Natural killer cell (primary cell): ENCODE results near the gene CCL22. TPM values are rescaled to one million over a fixed set of nuclear protein-coding genes. Genes with fewer than 3 reads are reported as not detected.

ENCODE experiments used
- ATAC-seq, 3 donors: fragments of 150-1000 bp in 2 of 3; fragments of 200-7000 bp in 1 of 3; cut with Tn5 transposase; 1 replicate in 1 of 3; 2 replicates in 2 of 3; pipeline ENCODE4 v1.10.0; 2021; ENCODE audit warnings: mild to moderate bottlenecking in 2 of 3, moderate library complexity in 2 of 3
- DNase-seq, 2 donors: peaks; one replicate each; pipeline versions ENCODE4 v3.0.0 to v3.0.0-alpha.2; 2013 to 2021; ENCODE audit warnings: mixed read lengths in 1 of 2
- H3K27ac ChIP-seq: one replicate; pipeline ENCODE4 v1.5.1; 2013; ENCODE audit warnings: mild to moderate bottlenecking, low read length
- H3K27me3 ChIP-seq: one replicate; pipeline ENCODE4 v1.6.1; 2013; ENCODE audit warnings: low read length; ENCODE audit not compliant: control insufficient read depth, insufficient read depth
- H3K36me3 ChIP-seq: one replicate; pipeline ENCODE4 v1.6.1; 2013; ENCODE audit warnings: low read length; ENCODE audit not compliant: control insufficient read depth, insufficient read depth
- H3K4me1 ChIP-seq: one replicate; pipeline ENCODE4 v1.6.1; 2013; ENCODE audit warnings: low read length; ENCODE audit not compliant: control insufficient read depth, insufficient read depth
- H3K4me3 ChIP-seq: one replicate; pipeline ENCODE4 v1.5.1; 2013; ENCODE audit warnings: low read length
- H3K9me3 ChIP-seq: one replicate; pipeline ENCODE4 v1.6.1; 2013; ENCODE audit warnings: low read length; ENCODE audit not compliant: control insufficient read depth, insufficient read depth
- H3K27ac Mint-ChIP-seq, 2 donors: one replicate each; pipeline ENCODE4 v1.8.0; 2022; ENCODE audit warnings: mild to moderate bottlenecking in 2 of 2, mixed read lengths in 2 of 2, moderate library complexity in 1 of 2
- H3K27me3 Mint-ChIP-seq, 2 donors: one replicate each; pipeline ENCODE4 v1.8.0; 2022; ENCODE audit warnings: low read depth in 2 of 2, mixed read lengths in 2 of 2
- H3K36me3 Mint-ChIP-seq: one replicate; pipeline ENCODE4 v1.8.0; 2022; ENCODE audit warnings: mixed read lengths
- H3K4me1 Mint-ChIP-seq, 2 donors: one replicate each; pipeline ENCODE4 v1.8.0; 2022; ENCODE audit warnings: mixed read lengths in 2 of 2
- H3K4me3 Mint-ChIP-seq: one replicate; pipeline ENCODE4 v1.8.0; 2022; ENCODE audit warnings: mild to moderate bottlenecking, moderate library complexity, mixed read lengths
- H3K9me3 Mint-ChIP-seq, 2 donors: one replicate each; pipeline ENCODE4 v1.8.0; 2022; ENCODE audit warnings: mixed read lengths in 2 of 2
- CTCF ChIP-seq: fragments of 200-600 bp; IDR thresholded peaks from one replicate; pipeline ENCODE4 v1.8.0; 2022; ENCODE audit warnings: antibody characterized with exemption
- WGBS: methylation state at CpG from one replicate; pipeline ENCODE4 v1.1.7; 2013; ENCODE audit warnings: missing lambda C conversion rate; ENCODE audit not compliant: insufficient coverage; 5-methylcytosine and 5-hydroxymethylcytosine counted together
- intact Hi-C: fragments of 100-400 bp; cut with micrococcal nuclease; formaldehyde crosslinking; loops from one replicate; pipeline ENCODE4 v1.14.2; 2022
- total RNA-seq, 4 donors: library from RNA; stranded (reverse); fragments of 120-200 nt in 1 of 4; gene quantifications; one replicate each; pipeline versions ENCODE4 v1.2.3 to v1.2.4, GENCODE V29; 2013 to 2022

The CCL22 gene
- total RNA-seq, 3 donors from 2014 or later (not counting 1 experiment from before 2014, with no cell fraction given) = 0.14 TPM; not detected in 2

GRCh38 chr16:57406881-57407280 is 48.3 kb downstream of the CCL22 start:
- Mint-ChIP-seq H3K36me3 (no peaks in the 10 kb centered on the region), H3K27me3 (peaks cover 0 to 18% of the 10 kb centered on the region in 2 donors), H3K27ac (no peak overlapping the region), H3K4me1 (no peaks in the 10 kb centered on the region), H3K9me3 (no peaks in the 10 kb centered on the region), H3K4me3 (no peak overlapping the region)
- Histone ChIP-seq H3K9me3 (no peaks in the 10 kb centered on the region), H3K4me3 (no peak overlapping the region), H3K27ac (no peak overlapping the region), H3K4me1 (peaks cover 4% of the 10 kb centered on the region), H3K36me3 (no peaks in the 10 kb centered on the region), H3K27me3 (no peaks in the 10 kb centered on the region)
- 3% methylated on average over 2 of the region's 2 CpGs for WGBS
- intact Hi-C loops = no loop called here
- DNase-seq (no peak), ATAC-seq (no peak)
- TF ChIP-seq CTCF = no peak

DNA sequence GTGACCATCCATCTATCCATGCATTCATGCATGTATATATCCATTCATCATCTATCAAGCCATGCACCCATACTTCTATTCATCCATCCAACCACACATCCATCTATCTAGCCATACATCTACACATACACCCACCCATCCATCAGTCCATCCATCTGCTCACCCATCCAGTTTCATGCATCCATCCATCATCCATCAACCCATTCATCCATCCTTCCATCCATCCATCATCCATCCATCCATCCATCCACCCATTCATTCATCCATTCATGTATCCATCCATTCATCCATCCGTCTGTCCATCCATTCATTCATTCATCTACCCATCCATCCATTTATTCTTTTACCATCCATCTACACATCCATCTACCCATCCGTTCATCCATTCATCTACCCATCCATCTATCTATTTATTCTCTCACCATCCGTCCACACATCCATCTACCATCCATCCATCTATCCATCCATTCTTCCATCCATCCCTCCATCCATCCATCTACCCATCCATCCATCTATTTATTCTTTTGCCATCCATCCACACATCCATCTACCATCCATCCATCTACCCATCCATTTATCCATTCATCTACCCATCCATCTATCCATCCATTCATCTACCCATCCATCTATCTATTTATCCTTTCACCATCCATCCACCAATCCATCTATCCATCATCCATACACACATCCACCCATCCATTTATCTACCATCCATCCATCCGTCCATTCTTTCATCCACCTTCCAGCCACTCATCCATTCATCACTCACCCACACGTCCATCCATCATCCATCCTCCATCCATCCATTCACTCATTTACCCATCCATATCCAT is 49.2 kb downstream of the CCL22 start:
- Histone ChIP-seq H3K4me1 (peaks cover 4% of the 10 kb centered on the region), H3K4me3 (no peak overlapping the region), H3K9me3 (no peaks in the 10 kb centered on the region), H3K27ac (no peak overlapping the region), H3K36me3 (no peaks in the 10 kb centered on the region), H3K27me3 (no peaks in the 10 kb centered on the region)
- no peak for ATAC-seq
- 94% methylated on average over 5 of the region's 5 CpGs for WGBS
- Mint-ChIP-seq H3K4me1 (no peaks in the 10 kb centered on the region), H3K4me3 (no peak overlapping the region), H3K27ac (no peak overlapping the region), H3K27me3 (peaks cover 0 to 18% of the 10 kb centered on the region in 2 donors), H3K9me3 (no peaks in the 10 kb centered on the region), H3K36me3 (no peaks in the 10 kb centered on the region)
- no peak for TF ChIP-seq CTCF
- intact Hi-C loops = no loop called here
- no peak for DNase-seq

- ATAC-seq = no peak
- H3K27me3 Mint-ChIP-seq = peaks cover 0 to 17% of the 10 kb centered on the region in 2 donors
- no peaks in the 10 kb centered on the region for H3K9me3 ChIP-seq
- no peak overlapping the region for H3K27ac ChIP-seq
- WGBS = 48% methylated on average over 5 of the region's 5 CpGs
- intact Hi-C loops = no loop called here
- H3K36me3 ChIP-seq = no peaks in the 10 kb centered on the region
- no peaks in the 10 kb centered on the region for H3K36me3 Mint-ChIP-seq
- no peaks in the 10 kb centered on the region for H3K9me3 Mint-ChIP-seq
- TF ChIP-seq CTCF = no peak
- H3K4me3 Mint-ChIP-seq = no peak overlapping the region
- no peaks in the 10 kb centered on the region for H3K27me3 ChIP-seq
- DNase-seq = no peak
- H3K27ac Mint-ChIP-seq = no peak overlapping the region
- no peak overlapping the region for H3K4me3 ChIP-seq
- H3K4me1 ChIP-seq = peaks cover 14% of the 10 kb centered on the region
- no peaks in the 10 kb centered on the region for H3K4me1 Mint-ChIP-seq
Measured at GRCh38 chr16:57409065-57409464, 50.5 kb downstream of the CCL22 start.
